Frontal cortex (tissue), 1 donor: ENCODE measurements around the gene MYL12A. TPM values are rescaled to one million over a fixed set of nuclear protein-coding genes. Genes with fewer than 3 reads are reported as not detected.

Experiments
- total RNA-seq: library from RNA; depleted of rRNA; stranded (reverse); fragments of >200 nt; gene quantifications from one replicate; pipeline ENCODE4 v1.2.3, GENCODE V29; 2014

MYL12A gene
- total RNA-seq, 1 donor from 2014 or later, result 59.1 TPM

Other genes starting within 250 kb of the MYL12A start
- 28.5 TPM for gene LPIN2, start 234.7 kb upstream of the MYL12A start, total RNA-seq
- gene MYOM1, start 27.8 kb upstream of the MYL12A start, total RNA-seq, result 0.82 TPM
- 186 TPM for gene MYL12B, start 14.3 kb downstream of the MYL12A start, total RNA-seq
- 15.5 TPM for gene TGIF1, start 202.4 kb downstream of the MYL12A start, total RNA-seq